IMR-90 (cell line): ENCODE measurements around the gene DAPL1.
"Not testable (repeated sequence)": the region's sequence is repeated elsewhere in the genome, so short reads cannot be mapped to it uniquely, and the experiment has no call there.

Experiments
- MAFK ChIP-seq: IDR thresholded peaks from 2 replicates; pipeline ENCODE4 v1.6.1; 2012; ENCODE audit warnings: low read depth, low read length, improper control_type of control experiment
- POLR2A ChIP-seq: IDR thresholded peaks from 2 replicates; pipeline ENCODE4 v1.6.1; 2012; ENCODE audit warnings: mild to moderate bottlenecking, low read depth, low read length
- RAD21 ChIP-seq: IDR thresholded peaks from 2 replicates; pipeline ENCODE4 v1.6.1; 2012; ENCODE audit warnings: low read length, improper control_type of control experiment
- TF ChIP-seq, protein P1 (sequence below): conservative IDR thresholded peaks from 2 replicates; pipeline ENCODE4 v1.5.1; 2012; ENCODE audit warnings: mild to moderate bottlenecking, low read depth, low read length, improper control_type of control experiment

DNA sequence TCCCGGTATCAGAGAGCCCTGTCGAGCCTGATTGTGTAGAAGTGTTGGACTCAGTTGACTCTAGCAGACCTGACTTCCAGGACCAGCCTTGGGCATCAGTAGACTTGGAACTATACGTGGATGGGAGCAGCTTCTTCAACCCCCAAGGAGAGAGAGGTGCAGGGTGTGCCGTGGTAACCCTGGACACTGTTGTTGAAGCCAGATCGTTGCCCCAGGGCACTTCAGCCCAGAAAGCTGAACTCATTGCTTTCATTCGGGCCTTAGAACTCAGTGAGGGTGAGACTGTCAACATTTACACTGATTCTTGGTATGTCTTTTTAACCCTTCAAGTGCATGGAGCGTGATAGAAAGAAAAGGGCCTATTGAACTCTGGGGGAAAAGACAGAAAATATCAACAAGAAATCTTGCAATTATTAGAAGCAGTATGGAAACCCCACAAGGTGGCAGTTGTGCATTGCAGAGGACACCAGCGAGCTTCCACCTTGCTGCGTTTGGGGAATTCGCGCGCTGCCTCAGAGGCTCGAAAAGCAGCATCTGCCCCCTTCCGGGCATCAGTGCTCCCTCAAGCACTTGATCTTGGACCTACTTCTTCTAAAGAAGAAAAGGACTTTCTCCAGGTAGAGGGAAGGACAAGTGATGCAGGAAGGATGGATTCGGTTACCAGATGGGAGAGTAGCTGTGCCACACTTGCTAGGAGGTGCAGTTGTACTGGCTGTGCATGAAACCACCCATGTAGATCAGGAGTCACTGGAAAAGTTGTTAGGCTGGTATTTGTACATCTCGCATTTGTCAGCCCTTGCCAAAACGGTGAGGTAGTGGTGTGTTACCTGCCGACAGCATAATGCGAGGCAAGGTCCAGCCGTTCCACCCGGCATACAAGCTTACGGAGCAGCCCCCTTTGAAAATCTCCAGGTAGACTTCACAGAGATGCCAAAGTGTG is 53.2 kb downstream of the DAPL1 start:
- not testable (repeated sequence) for TF ChIP-seq MAFK, POLR2A, RAD21
- TF ChIP-seq, protein P1, sequence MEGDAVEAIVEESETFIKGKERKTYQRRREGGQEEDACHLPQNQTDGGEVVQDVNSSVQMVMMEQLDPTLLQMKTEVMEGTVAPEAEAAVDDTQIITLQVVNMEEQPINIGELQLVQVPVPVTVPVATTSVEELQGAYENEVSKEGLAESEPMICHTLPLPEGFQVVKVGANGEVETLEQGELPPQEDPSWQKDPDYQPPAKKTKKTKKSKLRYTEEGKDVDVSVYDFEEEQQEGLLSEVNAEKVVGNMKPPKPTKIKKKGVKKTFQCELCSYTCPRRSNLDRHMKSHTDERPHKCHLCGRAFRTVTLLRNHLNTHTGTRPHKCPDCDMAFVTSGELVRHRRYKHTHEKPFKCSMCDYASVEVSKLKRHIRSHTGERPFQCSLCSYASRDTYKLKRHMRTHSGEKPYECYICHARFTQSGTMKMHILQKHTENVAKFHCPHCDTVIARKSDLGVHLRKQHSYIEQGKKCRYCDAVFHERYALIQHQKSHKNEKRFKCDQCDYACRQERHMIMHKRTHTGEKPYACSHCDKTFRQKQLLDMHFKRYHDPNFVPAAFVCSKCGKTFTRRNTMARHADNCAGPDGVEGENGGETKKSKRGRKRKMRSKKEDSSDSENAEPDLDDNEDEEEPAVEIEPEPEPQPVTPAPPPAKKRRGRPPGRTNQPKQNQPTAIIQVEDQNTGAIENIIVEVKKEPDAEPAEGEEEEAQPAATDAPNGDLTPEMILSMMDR, result not testable (repeated sequence)
